Stimulated activated naive CD8-positive, alpha-beta T cell treated with anti-CD3 and anti-CD28 coated beads, Interleukin-15, Interleukin-2, amounts not matched to agents 100 ng/mL and 50 ng/mL, for 24 hours (primary cell): ENCODE results near the gene THSD4.

Experiments used
- H3K27ac Mint-ChIP-seq: one replicate; pipeline ENCODE4 v1.8.0; 2021; ENCODE audit warnings: mild to moderate bottlenecking, mixed read lengths
- H3K27me3 Mint-ChIP-seq: one replicate; pipeline ENCODE4 v1.8.0; 2021; ENCODE audit warnings: mixed read lengths
- H3K36me3 Mint-ChIP-seq: one replicate; pipeline ENCODE4 v1.8.0; 2021; ENCODE audit warnings: low read depth, mixed read lengths
- H3K4me1 Mint-ChIP-seq: one replicate; pipeline ENCODE4 v1.8.0; 2021; ENCODE audit warnings: low read depth, mixed read lengths
- H3K4me3 Mint-ChIP-seq: one replicate; pipeline ENCODE4 v1.8.0; 2021; ENCODE audit warnings: mild to moderate bottlenecking, mixed read lengths
- H3K9me3 Mint-ChIP-seq: one replicate; pipeline ENCODE4 v1.8.0; 2021; ENCODE audit warnings: mixed read lengths

The THSD4 gene

DNA sequence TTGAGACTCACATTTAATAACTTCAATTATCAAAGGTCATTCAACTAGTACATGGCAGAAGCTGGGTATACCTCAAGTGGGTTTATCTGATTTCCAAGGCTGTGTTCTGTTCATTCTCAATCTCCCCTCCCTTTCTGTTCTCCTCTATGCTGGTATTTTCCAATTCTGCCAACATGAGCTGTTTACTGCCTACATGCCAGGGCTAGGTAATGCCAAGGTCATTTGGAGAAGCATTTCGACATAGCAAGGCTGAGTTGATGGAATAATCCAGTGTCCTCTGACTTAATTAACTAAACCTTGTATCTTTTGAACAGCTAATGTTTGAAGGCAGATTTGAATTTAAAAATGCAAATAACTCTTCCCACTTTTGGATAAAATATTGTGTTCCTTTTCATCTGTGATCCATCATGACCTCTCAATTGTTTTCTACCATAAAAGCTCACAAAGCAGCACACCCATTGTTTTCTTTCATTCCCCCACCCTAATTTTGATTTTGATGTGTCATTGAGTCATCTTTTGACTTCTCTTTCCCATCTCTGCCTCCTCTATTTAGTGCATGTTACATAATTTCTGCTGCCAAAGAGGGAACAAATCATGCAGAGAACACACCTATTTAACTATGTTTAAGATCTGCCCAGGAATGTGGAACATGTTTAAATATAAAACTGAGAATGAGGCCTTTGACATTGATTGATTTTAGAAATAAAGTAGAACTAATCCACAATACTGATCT, 386.2 kb downstream of the THSD4 start:
- H3K9me3 Mint-ChIP-seq = peaks cover 3% of the 10 kb centered on the region
- H3K4me3 Mint-ChIP-seq = no peak overlapping the region
- H3K27me3 Mint-ChIP-seq = peaks cover 12% of the 10 kb centered on the region
- H3K27ac Mint-ChIP-seq = no peak overlapping the region
- H3K4me1 Mint-ChIP-seq = no peaks in the 10 kb centered on the region
- no peaks in the 10 kb centered on the region for H3K36me3 Mint-ChIP-seq

- Mint-ChIP-seq H3K27me3 (peaks cover 12% of the 10 kb centered on the region), H3K36me3 (no peaks in the 10 kb centered on the region), H3K27ac (no peak overlapping the region), H3K4me1 (no peaks in the 10 kb centered on the region), H3K9me3 (peaks cover 3% of the 10 kb centered on the region), H3K4me3 (no peak overlapping the region)
Measured at GRCh38 chr15:71502077-71502432, 386.8 kb downstream of the THSD4 start.

GRCh38 chr15:71505962-71506361, 390.7 kb downstream of the THSD4 start:
- no peak overlapping the region for H3K27ac Mint-ChIP-seq
- H3K9me3 Mint-ChIP-seq = peaks cover 3% of the 10 kb centered on the region
- no peaks in the 10 kb centered on the region for H3K4me1 Mint-ChIP-seq
- H3K4me3 Mint-ChIP-seq = no peak overlapping the region
- no peaks in the 10 kb centered on the region for H3K36me3 Mint-ChIP-seq
- peaks cover 12% of the 10 kb centered on the region for H3K27me3 Mint-ChIP-seq

DNA sequence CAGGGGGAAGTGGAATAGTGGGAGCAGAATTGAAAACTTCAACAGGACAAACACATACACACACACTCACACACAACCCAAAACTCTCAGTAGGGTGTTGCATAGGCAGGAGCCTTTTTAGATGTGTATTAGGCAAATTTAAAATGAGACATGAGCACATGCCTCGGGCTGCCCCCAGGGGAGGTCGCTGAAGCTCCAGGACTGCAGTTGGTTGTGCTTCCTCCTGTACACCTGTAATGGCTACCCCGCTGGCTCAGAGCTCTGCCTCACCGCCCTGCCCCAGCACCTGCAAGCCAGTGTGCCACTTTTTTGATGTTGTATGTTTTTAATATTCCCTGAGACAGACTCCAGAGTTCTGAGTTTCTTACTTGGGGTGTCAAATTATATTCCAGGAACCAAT, 391.7 kb downstream of the THSD4 start:
- Mint-ChIP-seq H3K9me3 (no peaks in the 10 kb centered on the region), H3K27me3 (peaks cover 5% of the 10 kb centered on the region), H3K36me3 (no peaks in the 10 kb centered on the region), H3K4me1 (no peaks in the 10 kb centered on the region), H3K27ac (no peak overlapping the region), H3K4me3 (no peak overlapping the region)

- no peaks in the 10 kb centered on the region for H3K4me1 Mint-ChIP-seq
- no peaks in the 10 kb centered on the region for H3K36me3 Mint-ChIP-seq
- H3K9me3 Mint-ChIP-seq = no peaks in the 10 kb centered on the region
- H3K27me3 Mint-ChIP-seq = peaks cover 4% of the 10 kb centered on the region
- H3K4me3 Mint-ChIP-seq = no peak overlapping the region
- H3K27ac Mint-ChIP-seq = no peak overlapping the region
Measured at GRCh38 chr15:71508081-71508682, 392.9 kb downstream of the THSD4 start.

- H3K27ac Mint-ChIP-seq = no peak overlapping the region
- H3K9me3 Mint-ChIP-seq = no peaks in the 10 kb centered on the region
- peaks cover 13% of the 10 kb centered on the region for H3K27me3 Mint-ChIP-seq
- H3K4me1 Mint-ChIP-seq = no peaks in the 10 kb centered on the region
- H3K4me3 Mint-ChIP-seq = no peak overlapping the region
- no peaks in the 10 kb centered on the region for H3K36me3 Mint-ChIP-seq
Measured at GRCh38 chr15:71509139-71509538, 393.9 kb downstream of the THSD4 start.

DNA sequence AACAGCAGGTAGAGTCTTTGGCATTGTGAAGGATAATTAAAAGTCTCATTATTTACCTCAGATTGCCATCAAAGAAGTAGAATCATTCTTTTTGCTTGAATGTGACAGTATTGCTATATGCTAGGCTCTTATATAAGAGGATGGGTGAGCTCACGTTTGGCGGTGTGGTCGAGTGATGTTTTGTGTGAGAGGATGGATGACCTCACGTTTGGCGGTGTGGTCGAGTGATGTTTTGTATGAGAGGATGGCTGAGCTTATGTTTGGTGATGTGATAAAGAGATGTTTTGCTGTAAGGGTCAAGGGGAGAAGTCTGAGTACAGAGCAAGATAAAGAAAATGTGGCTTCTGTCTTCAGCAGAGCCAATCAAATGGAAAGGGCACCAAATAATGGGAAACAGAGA, 395.5 kb downstream of the THSD4 start:
- peaks cover 13% of the 10 kb centered on the region for H3K27me3 Mint-ChIP-seq
- H3K9me3 Mint-ChIP-seq = no peaks in the 10 kb centered on the region
- H3K36me3 Mint-ChIP-seq = no peaks in the 10 kb centered on the region
- no peak overlapping the region for H3K4me3 Mint-ChIP-seq
- H3K4me1 Mint-ChIP-seq = no peaks in the 10 kb centered on the region
- H3K27ac Mint-ChIP-seq = no peak overlapping the region

DNA sequence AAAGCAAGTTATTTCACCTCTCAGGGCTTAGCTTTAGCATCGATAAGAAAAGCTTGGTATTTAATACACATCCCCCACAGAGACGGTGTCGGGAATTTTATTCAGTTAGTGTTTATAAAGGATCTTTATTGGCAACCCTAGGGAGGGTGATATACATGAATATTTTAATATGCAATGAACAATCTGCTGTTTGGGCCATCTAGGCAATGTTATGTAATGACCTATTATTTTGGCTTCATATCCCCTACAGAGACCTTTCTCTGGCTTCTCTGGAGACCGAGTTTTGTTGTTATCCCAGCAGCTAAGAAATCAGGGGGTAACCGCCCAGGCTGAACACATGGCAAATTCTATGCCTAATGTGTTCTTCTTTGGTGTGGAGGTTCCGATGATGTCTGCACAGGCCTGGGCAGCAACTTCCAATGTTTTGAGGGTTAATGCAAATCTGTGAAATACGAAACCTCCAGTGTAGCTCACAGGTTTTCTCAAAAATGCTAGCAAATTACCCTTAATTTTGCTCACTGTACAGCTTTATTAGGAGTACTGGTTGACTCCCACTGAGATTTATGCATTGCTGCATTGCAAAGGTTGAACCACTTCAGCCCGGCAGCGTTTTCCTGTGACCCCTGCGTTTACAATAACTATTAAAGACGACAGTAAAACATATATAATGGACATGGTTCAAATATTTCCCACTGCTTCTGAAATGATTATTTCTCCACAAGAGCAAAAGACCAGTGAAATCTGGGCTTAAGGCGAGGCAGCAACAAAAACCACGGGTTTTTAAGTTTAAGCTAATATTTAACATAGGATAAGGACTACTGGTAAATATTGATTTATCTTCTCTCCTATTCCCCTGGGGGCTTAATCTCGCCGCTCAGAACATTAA, 396.8 kb downstream of the THSD4 start:
- H3K27me3 Mint-ChIP-seq = peaks cover 14% of the 10 kb centered on the region
- H3K4me1 Mint-ChIP-seq = no peaks in the 10 kb centered on the region
- H3K36me3 Mint-ChIP-seq = no peaks in the 10 kb centered on the region
- H3K9me3 Mint-ChIP-seq = no peaks in the 10 kb centered on the region
- H3K27ac Mint-ChIP-seq = no peak overlapping the region
- no peak overlapping the region for H3K4me3 Mint-ChIP-seq

GRCh38 chr15:71512682-71513006, 397.4 kb downstream of the THSD4 start:
- Mint-ChIP-seq H3K27ac (no peak overlapping the region), H3K27me3 (peaks cover 17% of the 10 kb centered on the region), H3K4me1 (no peaks in the 10 kb centered on the region), H3K9me3 (no peaks in the 10 kb centered on the region), H3K4me3 (no peak overlapping the region), H3K36me3 (no peaks in the 10 kb centered on the region)

GRCh38 chr15:71515375-71516186, 400.3 kb downstream of the THSD4 start:
- Mint-ChIP-seq H3K4me1 (no peaks in the 10 kb centered on the region), H3K36me3 (no peaks in the 10 kb centered on the region), H3K4me3 (no peak overlapping the region), H3K27ac (no peak overlapping the region), H3K27me3 (peaks cover 21% of the 10 kb centered on the region), H3K9me3 (no peaks in the 10 kb centered on the region)

GRCh38 chr15:71517751-71518150, 402.5 kb downstream of the THSD4 start:
- peaks cover 24% of the 10 kb centered on the region for H3K27me3 Mint-ChIP-seq

DNA sequence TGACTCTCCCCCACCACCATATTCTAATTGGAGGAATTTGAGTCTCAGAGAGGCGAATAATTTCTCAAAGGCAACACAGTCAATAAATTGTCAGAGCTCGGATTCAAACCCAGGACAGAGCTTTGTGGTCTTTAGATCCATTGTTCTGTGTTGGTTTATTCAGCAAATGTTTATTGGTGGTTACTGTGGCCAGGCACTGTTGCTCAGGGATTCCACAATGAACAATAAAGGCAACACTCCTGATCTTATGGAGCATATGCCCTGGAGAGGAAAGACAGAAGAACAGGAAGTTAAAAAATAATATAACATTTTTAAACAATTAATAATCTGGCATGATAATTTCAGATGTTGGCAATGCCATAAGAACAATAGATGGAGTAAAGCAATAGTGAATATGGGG, 403.4 kb downstream of the THSD4 start:
- no peak overlapping the region for H3K4me3 Mint-ChIP-seq
- H3K36me3 Mint-ChIP-seq = no peaks in the 10 kb centered on the region
- no peaks in the 10 kb centered on the region for H3K4me1 Mint-ChIP-seq
- peaks cover 19% of the 10 kb centered on the region for H3K27me3 Mint-ChIP-seq
- H3K27ac Mint-ChIP-seq = no peak overlapping the region
- no peaks in the 10 kb centered on the region for H3K9me3 Mint-ChIP-seq

More at GRCh38 chr15:71517751-71518150, 402.5 kb downstream of the THSD4 start:
- no peak overlapping the region for H3K4me3 Mint-ChIP-seq
- no peaks in the 10 kb centered on the region for H3K4me1 Mint-ChIP-seq
- no peaks in the 10 kb centered on the region for H3K9me3 Mint-ChIP-seq
- no peaks in the 10 kb centered on the region for H3K36me3 Mint-ChIP-seq
- H3K27ac Mint-ChIP-seq = no peak overlapping the region

GRCh38 chr15:71526060-71526820, 411.0 kb downstream of the THSD4 start:
- Mint-ChIP-seq H3K27ac (no peak overlapping the region), H3K27me3 (peaks cover 44% of the 10 kb centered on the region), H3K9me3 (no peaks in the 10 kb centered on the region), H3K4me3 (no peak overlapping the region), H3K36me3 (no peaks in the 10 kb centered on the region), H3K4me1 (no peaks in the 10 kb centered on the region)

GRCh38 chr15:71529361-71529760, 414.1 kb downstream of the THSD4 start:
- H3K9me3 Mint-ChIP-seq = peaks cover 8% of the 10 kb centered on the region
- H3K27ac Mint-ChIP-seq = no peak overlapping the region

More at GRCh38 chr15:71529361-71529760, 414.1 kb downstream of the THSD4 start:
- Mint-ChIP-seq H3K36me3 (no peaks in the 10 kb centered on the region), H3K4me1 (no peaks in the 10 kb centered on the region), H3K27me3 (peaks cover 44% of the 10 kb centered on the region), H3K4me3 (no peak overlapping the region)
